ENCODE measurements around the gene PIF1.

Gene PIF1

DNA sequence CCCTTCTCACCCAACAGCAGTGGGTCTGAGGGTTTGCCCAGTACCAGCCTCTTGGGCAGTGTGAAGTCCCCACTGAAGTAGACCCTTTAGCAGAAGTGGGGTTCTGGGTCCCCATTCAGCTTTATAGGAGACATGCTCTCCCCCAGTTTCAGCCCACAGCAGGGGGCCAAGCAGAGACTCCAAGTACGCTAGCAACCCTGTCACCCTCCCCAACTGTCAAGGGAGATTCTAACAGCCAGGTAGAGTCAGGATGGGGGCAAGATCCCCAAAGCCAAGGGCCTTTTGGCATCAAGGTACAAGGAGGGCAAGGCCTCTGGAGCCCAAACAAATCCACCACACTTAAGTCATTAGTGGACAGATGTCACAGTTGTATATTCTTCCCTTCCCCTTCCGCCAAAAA lies 51.8 kb downstream of the PIF1 start:
- DNase-seq = no peak

DNA sequence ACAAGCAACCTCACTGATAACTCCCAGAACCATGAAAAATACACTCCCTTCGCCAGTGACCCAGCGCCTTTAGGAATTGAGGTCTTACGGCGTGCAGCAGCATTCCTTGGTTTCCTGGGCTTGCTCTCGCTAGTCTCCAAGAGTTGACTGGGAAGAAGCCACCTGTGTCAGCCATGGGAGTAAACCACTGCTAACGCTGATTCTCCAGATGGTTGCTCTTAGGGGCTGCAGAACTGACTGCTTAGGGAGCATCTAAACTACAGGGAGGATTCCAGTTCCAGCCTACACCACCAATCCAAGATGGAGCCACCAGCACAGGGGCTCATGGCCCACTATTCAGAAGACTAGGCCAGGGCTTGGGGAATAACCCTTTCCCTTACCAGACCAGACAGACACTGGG lies 52.5 kb downstream of the PIF1 start:
- DNase-seq = no peak

- no peak for DNase-seq
Measured at GRCh38 chr15:64772488-64772887, 53.0 kb downstream of the PIF1 start.

GRCh38 chr15:64770626-64771025 lies 54.8 kb downstream of the PIF1 start:
- no peak for DNase-seq

DNA sequence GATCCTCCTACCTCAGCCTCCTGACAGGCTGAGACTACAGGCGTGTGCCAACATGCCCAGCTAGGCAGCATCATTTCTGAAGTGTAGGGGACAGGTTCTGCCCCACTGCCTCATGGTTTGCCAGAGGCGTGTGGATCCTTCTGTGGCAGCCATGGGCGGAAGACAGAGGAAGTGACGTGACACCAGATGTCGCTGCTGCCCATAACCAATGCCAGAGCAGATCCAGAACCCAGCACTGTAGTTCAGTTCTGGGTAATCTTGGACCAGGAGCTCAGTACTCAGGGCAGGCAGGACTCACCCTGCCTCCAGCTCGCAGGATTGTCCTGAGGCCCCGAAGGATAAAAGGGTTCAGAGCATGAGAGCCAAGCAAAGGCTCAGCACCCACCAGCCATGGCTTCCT lies 58.2 kb downstream of the PIF1 start:
- no peak for DNase-seq

- DNase-seq = no peak
Measured at GRCh38 chr15:64766058-64766457, 59.4 kb downstream of the PIF1 start.
